Choroid plexus epithelial cell (primary cell): ENCODE data around the gene NDUFB4.
"Not testable (repeated sequence)": the region's sequence is repeated elsewhere in the genome, so short reads cannot be mapped to it uniquely, and the experiment has no call there.

Source experiments
- DNase-seq: peaks from one replicate; pipeline ENCODE4 v3.0.0-alpha.2; 2010; ENCODE audit warnings: low read depth
- H3K4me3 ChIP-seq: 2 replicates; pipeline ENCODE4 v1.5.1; 2011; ENCODE audit warnings: low read depth, mild to moderate bottlenecking, control low read depth, low read length, moderate library complexity
- TF ChIP-seq, protein P1 (sequence below): conservative IDR thresholded peaks from 2 replicates; pipeline ENCODE4 v1.5.1; 2011; ENCODE audit warnings: low read depth, mild to moderate bottlenecking, control low read depth, inconsistent platforms, low read length, moderate library complexity

The NDUFB4 gene

DNA sequence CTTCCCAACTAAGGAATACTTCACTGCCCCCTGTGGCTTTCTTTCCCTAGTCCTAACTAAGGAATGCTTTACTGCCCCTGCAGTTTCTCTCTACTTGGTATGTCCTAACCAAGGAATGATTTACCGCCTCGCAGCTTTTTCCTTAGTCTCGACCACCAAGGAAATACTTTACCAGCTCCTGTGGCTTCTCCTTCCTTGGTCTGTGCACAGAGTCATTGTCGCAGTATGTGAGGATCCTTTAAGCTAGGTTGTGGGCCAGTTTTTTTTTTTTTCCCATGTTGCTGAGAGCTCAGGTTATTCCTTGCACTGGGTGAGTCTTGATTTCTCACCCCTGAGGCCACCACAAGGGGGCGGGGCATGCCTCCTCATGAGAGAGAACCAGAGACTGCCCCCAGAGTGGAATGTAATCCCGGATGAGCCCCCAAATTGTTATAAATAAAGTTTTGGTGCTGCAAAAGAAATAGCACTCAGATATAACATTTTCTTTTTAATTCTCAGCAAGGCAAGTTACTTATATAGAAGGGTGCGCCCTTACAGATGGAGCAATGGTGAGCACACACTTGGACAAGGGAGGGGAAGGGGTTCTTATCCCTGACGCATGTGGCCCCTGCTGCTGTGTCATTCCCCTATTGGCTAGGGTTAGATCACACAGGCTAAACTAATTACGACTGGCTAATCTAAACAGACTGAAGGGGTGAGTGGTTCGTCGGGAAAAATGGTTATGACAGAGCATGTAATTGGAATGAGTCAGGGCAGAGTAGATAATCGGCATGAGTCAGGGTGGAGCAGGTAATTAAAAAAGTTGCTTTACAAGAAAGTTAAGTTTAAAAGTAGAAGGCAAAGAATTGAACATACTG is 27.0 kb downstream of the NDUFB4 start:
- TF ChIP-seq, protein P1, sequence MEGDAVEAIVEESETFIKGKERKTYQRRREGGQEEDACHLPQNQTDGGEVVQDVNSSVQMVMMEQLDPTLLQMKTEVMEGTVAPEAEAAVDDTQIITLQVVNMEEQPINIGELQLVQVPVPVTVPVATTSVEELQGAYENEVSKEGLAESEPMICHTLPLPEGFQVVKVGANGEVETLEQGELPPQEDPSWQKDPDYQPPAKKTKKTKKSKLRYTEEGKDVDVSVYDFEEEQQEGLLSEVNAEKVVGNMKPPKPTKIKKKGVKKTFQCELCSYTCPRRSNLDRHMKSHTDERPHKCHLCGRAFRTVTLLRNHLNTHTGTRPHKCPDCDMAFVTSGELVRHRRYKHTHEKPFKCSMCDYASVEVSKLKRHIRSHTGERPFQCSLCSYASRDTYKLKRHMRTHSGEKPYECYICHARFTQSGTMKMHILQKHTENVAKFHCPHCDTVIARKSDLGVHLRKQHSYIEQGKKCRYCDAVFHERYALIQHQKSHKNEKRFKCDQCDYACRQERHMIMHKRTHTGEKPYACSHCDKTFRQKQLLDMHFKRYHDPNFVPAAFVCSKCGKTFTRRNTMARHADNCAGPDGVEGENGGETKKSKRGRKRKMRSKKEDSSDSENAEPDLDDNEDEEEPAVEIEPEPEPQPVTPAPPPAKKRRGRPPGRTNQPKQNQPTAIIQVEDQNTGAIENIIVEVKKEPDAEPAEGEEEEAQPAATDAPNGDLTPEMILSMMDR, result peak; percentile 11
- peak; percentile 8 for DNase-seq
- no peak overlapping the region for H3K4me3 ChIP-seq

DNA sequence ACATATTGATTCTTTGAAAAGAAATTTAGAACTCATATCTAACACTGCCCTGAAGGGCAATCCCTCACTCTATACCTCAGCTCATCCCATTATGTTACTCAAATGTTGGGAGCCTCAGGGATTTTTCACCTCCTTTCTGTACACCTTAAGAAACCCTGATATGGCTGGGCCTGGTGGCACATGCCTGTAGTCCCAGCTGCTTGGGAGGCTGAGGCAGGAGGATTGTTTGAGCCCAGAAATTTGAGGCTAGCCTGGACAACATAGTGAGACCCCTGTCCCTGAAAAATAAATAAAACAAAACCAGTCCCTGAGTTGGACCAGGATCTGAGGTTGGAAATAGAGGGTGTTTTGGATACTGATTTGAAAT is 27.6 kb downstream of the NDUFB4 start:
- TF ChIP-seq, protein P1, result no peak
- no peak for DNase-seq
- H3K4me3 ChIP-seq, result no peak overlapping the region

DNA sequence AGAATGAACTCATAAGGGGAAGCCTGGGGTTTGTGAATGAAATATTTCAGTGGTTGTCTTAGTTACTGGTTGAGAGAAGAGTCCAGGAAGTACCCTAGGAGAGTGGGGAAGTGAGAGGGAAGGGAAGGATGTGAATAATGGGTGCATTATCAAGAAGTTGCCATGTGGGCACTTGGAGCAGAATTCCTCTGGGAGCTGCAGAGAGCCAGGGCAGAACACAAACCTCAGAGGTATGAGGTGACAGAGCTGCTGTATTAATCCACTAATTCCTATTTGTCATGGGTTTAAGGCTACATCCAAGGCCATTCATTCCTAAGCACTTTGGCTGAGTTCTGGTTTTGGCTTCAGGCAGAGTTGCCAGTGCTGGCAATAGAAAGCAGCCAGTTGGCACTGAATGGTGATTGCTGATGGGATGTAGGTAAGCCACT is 29.0 kb downstream of the NDUFB4 start:
- TF ChIP-seq, protein P1, result no peak
- DNase-seq, result no peak
- no peak overlapping the region for H3K4me3 ChIP-seq

DNA sequence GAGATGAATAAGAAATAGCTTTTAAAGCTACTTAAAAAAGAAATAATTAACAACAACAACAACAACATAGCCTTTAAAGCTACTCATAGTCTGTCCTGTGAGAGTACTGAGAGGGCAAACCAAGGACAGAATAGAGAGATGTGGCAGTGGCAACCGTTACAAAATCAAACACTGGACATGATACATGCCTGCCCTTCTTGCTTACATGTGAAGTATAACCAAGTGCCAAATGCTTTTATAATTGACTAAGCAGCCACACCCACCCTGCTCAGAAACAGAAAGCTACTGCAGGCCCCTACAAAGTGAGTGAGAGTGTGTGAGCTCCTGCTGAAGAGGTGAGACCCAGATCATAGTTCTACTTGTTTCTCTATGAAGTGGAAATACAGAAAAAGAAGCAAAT is 38.4 kb downstream of the NDUFB4 start:
- no peak for DNase-seq
- TF ChIP-seq, protein P1, result no peak

GRCh38 chr3:120636795-120637401 is 40.8 kb downstream of the NDUFB4 start:
- TF ChIP-seq, protein P1, result no peak
- no peak overlapping the region for H3K4me3 ChIP-seq
- no peak for DNase-seq

More for the DNA sequence above, 38.4 kb downstream of the NDUFB4 start:
- H3K4me3 ChIP-seq, result no peak overlapping the region

GRCh38 chr3:120637851-120638559 is 41.9 kb downstream of the NDUFB4 start:
- no peak overlapping the region for H3K4me3 ChIP-seq
- DNase-seq, result peak; percentile 30
- TF ChIP-seq, protein P1, result no peak

DNA sequence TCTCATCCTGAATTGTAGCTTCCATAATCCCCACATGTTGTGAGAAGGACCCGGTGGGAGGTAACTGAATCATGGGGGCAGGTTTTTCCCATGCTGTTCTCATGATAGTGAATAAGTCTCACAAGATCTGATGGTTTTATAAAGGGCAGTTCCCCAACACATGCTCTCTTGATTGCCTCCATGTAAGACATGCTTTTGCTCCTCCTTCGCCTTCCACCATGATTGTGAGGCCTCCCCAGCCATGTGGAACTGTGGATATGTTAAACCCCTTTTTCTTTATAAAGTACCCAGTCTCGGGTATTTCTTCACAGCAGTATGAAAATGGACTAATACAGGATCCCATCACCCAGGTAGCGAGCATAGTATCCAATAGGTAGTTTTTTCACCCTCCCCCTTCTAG is 42.7 kb downstream of the NDUFB4 start:
- H3K4me3 ChIP-seq, DNase-seq: not testable (repeated sequence)
